HG03159 (cell line): ENCODE results near the gene RAD51B.
A peak's percentile ranks its signal among the peaks of the same experiment; 100 is the strongest.
"Not testable (repeated sequence)": the region's sequence is repeated elsewhere in the genome, so short reads cannot be mapped to it uniquely, and the experiment has no call there.

Experiments
- ATAC-seq: cut with Tn5 transposase; IDR thresholded peaks from one replicate; pipeline ENCODE4 v1.9.1; 2021; ENCODE audit warnings: mild to moderate bottlenecking, moderate library complexity; ENCODE audit not compliant: unreplicated experiment

The RAD51B gene

GRCh38 chr14:68165274-68165843 is 345.8 kb downstream of the RAD51B start:
- no peak for ATAC-seq

GRCh38 chr14:68166731-68167382 is 347.3 kb downstream of the RAD51B start:
- ATAC-seq: no peak

DNA sequence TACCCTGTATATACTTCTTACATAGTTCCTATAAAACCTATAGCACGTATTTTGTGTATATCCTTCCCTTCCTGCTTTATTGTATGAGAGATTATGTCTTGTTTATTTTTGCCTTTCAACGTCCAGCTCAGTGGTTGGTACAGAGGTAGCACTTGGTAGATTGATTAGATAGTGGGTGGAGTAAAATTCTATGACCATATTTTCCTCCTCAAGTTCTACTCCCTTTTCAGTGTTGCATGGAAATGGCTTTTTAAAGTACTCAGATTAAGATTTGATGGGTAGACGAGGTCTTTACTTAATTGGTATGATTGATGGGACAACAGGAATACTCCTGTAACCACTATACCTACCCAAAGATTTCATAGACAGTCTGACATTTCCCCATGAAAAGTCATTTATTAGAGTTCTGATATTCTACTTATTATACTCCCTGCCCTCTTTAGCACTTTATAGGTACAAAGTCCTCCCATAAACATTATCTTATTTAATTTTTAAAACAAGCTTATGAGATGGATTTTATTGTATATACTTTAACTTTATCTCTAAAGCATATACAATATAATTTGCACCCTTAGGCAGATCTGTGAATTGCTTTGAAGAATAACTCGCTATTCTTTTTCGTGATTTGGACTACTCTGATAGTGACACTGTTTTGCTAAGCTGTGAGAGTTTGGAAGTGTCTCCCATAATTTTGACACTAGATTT is 348.0 kb downstream of the RAD51B start:
- no peak for ATAC-seq

- ATAC-seq: no peak
These were observed 349.0 kb downstream of the RAD51B start for GRCh38 chr14:68168460-68169109.

DNA sequence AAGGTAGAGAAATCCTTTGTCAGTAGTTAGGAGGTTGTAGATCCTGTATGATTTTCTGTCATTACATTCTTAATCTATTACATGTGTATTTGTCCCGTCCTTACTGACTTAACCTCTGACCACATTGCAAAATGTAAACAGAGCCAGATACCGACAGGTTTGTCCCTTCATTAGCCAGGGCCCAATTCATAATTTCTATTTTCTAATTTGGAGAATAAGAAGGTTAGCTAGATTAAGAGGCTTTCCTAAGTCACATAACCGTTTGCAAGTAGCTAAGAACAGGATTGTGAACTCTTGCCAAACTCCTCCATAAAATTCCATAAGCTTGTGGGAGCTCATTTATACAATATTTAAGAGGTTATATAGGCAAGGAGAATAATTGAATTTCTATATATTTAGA is 352.6 kb downstream of the RAD51B start:
- no peak for ATAC-seq

- ATAC-seq: no peak
These were observed 353.0 kb downstream of the RAD51B start for GRCh38 chr14:68172627-68173026.

GRCh38 chr14:68173227-68173972 is 353.8 kb downstream of the RAD51B start:
- ATAC-seq: no peak

- ATAC-seq: no peak
These were observed 354.9 kb downstream of the RAD51B start for GRCh38 chr14:68174446-68174845.

- ATAC-seq: no peak
These were observed 357.1 kb downstream of the RAD51B start for GRCh38 chr14:68176687-68177086.

GRCh38 chr14:68177728-68178127 is 358.1 kb downstream of the RAD51B start:
- no peak for ATAC-seq

DNA sequence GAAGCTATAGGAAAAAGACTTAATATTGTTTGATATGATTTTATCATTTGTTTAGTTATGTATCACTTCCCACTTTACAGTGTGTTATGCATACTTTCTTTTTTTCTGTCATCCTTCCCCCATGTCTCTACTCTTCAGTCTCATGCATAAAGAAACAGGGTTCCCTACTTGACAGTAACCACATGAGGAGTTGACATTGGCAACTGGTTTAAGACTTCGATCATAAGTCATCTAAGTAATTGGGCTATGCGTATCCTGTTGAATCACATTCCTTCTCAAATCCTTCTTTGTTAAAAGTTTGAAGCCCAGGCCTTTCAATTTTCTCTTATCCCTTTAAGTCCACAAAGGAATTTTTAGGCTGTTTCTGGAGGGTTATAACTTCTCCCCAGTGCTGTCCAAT is 358.7 kb downstream of the RAD51B start:
- ATAC-seq: no peak

- ATAC-seq: no peak
These were observed 362.1 kb downstream of the RAD51B start for GRCh38 chr14:68181519-68182326.

GRCh38 chr14:68182492-68182891 is 362.9 kb downstream of the RAD51B start:
- peak; percentile 80 for ATAC-seq

DNA sequence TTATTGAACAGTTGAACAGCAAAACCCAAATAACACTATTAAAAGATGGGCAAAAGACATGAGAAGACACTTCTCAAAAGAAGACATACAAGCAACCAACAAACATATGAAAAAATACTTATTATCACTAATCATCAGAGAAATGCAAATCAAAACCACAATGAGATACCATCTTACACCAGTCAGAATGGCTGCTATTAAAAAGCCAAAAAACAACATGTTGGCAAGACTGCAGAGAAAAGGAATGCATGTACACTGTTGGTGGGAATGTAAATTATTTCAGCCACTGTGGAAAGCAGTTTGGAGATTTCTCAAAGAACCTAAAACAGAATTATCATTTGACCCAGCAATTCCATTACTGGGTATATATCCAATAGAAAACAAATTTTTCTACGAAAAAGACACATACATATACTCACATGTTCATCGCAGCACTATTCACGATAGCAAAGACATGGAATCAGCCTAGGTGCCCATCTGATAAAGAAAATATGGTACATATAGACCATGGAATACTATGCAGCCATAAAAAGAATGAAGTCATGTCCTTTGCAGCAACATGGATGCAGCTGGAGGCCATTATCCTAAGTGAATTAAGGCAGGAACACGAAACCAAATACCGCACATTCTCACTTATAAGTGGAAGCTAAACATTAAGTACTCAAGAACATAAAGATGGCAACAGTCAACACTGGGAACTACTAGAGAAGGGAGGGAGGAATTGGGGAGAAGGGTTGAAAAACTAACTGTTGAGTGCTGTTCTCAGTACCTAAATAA is 367.1 kb downstream of the RAD51B start:
- ATAC-seq: not testable (repeated sequence)

DNA sequence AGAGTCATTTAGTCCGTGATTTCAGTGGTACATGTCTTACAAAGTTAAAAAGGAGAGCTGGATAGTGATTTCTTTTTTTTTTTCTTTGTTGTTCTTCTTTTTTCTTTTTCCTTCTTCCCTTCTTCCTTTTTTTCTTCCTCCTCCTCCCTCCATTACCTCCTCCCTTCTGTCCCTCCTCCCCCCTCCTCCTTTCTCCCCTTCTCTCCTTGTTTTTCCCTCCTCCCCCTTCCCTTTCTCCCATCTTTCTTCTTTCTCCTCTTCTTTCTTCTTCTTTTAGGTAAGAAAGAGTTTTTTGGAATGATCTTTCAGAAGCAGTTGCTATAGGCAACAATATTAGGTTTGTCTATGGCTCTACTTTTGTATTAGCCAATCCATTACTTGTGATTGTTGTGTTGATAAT is 368.6 kb downstream of the RAD51B start:
- ATAC-seq: no peak

DNA sequence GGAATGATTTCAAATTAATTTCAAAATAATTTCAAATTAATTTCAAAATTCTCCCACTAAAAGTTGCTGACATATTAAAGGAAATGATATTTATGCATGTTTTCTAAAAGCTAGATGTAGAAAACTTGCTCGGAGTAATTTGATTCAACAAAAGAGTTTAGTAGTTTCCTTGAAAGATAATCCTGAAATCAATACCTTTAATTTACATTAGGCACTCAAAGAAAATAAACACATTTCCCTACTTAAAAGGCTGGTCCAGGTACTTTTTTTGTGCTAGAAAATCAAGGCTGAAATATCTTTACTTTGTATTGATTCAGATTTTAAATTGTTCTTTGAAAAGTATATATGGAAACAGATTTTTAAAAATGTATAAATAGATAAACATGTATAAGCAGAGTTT is 370.5 kb downstream of the RAD51B start:
- ATAC-seq: no peak

DNA sequence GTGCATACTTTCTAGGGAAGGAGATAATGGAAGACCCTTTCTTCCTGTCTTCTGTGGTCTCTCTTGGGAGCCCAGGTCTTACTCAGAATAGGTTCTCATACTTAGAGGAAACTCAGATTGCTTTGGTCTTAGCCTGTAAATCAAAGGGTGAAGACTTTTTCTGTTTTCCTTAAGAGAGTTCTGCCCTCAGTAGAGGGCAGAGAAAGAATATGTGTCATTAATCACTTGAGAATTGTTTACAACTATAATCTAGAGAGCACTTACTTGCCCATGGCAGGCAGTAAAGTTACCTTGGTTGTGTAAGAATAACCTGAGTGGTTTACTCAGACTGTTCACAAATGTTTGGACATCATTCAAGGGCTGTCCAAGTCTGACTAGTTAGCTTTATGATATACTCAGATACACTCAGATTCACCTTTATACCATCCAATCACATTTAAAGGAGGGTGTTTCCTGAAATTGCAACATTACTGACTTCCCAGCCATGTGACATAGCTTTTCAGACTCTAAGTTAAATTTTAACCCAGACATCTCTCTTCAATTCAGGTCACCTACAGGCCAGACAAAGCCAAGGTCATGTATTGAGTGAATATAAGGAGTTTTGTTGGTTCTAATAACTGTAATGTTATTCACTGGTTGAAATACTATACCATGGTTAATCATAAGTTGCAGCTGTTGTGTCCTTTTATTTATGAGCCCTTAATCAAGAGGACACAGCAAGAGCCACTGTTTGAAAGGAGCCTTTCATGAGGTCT is 372.2 kb downstream of the RAD51B start:
- ATAC-seq: no peak

DNA sequence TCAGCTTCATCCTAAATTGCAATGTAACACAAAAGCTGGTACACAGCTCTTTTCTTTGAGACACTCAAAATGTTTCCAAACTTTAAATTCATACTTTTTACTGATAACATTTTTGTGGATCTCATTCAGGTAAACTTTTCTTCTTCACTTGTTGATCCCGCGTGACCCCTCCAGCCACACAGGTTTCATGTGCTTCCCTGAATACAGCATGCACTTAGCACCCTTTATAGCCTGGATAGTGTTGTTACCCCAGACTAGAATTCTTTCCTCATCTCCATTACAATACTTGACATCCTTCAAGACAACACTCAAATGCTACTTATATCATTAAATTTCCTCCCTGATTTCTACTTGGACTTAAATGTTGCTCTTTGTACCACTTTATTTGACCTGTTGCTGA is 373.4 kb downstream of the RAD51B start:
- no peak for ATAC-seq
